ENCODE data around the gene SSH2. TPM values are rescaled to one million over a fixed set of nuclear protein-coding genes. Genes with fewer than 3 reads are reported as not detected.
"Not testable (repeated sequence)": the region's sequence is repeated elsewhere in the genome, so short reads cannot be mapped to it uniquely, and the experiment has no call there.

SSH2 gene
- total RNA-seq, 1 experiment from 2014 or later: 14.6 TPM

DNA sequence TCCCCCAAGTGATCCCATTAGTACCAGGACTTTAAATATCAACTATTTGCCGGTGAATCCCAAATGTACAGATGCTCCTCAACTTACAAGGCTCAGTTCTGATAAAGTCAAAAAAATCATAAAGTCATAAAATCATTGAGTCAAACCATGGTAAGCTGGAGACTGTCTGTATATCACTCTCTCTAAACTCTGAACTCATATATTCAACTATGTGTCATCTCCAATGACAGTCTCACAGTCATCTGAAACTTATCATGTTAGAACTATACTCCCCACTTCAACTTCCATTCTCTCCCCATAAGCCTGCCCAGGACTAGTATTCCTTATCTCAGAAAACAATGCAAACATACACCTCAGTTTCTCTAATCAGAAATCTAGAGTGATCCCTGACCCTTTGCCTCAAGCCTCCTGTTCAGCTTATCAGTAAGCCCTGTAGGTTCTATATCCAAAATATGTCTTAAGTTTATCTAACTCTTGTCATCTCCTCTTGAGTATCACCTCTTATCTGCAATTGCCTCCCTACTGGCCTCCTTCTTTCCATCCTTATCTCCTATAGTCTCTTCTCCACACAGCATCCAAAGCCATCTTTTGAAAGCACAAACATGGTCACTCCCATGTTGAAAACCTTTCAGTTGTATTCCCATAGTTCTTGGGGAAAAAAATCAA, 55.0 kb downstream of the SSH2 start:
- Histone ChIP-seq H3K27ac (ENCODE audit: insufficient read length, low read depth, low read length) (no peak overlapping the region), H4K20me1 (ENCODE audit: control insufficient read depth, insufficient read depth, insufficient read length) (no peaks in the 10 kb centered on the region)
- no peak overlapping the region for H3K4me3 Mint-ChIP-seq

DNA sequence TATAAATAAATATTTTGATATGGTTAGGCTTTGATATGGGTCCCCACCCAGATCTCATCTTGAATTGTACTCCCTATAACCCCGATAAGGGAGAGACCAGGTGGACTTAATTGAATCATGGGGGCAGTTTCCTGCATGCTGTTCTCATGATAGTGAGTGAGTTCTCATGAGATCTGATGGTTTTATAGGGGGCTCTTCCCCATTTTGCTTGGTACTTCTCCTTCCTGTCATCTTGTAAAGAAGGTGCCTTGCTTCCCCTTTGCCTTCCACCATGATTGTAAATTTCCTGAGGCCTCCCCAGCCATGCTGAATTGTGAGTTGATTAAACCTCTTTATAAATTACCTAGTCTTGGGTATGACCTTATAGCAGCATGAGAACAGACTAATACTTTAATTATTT, 55.7 kb downstream of the SSH2 start:
- not testable (repeated sequence) for H3T11ph ChIP-seq (ENCODE audit: low read length); H3K18ac ChIP-seq (ENCODE audit: insufficient read length, low read depth, low read length); H3K27ac ChIP-seq (ENCODE audit: insufficient read length, low read depth, low read length); H3K27me3 Mint-ChIP-seq (ENCODE audit: low read depth); H3K36me3 Mint-ChIP-seq (ENCODE audit: insufficient read depth in 1 of 3, low read depth in 3 of 3); H4K91ac ChIP-seq (ENCODE audit: insufficient read length, low read depth, low read length); H3K4me3 Mint-ChIP-seq; H3K4me2 ChIP-seq (ENCODE audit: insufficient read depth, insufficient read length, low read length); H2BK20ac ChIP-seq (ENCODE audit: low read depth, low read length, poor library complexity, severe bottlenecking); H3K4me1 Mint-ChIP-seq; H3K9me3 Mint-ChIP-seq; H3K79me1 ChIP-seq (ENCODE audit: insufficient read depth, low read depth, low read length, poor library complexity, severe bottlenecking); H3K14ac ChIP-seq (ENCODE audit: insufficient read depth, low read length); H4K20me1 ChIP-seq (ENCODE audit: control insufficient read depth, insufficient read depth, insufficient read length); H2BK5ac ChIP-seq (ENCODE audit: insufficient read length, low read length); H2BK12ac ChIP-seq (ENCODE audit: insufficient read length, low read depth, low read length); H4K8ac ChIP-seq (replicated peaks; ENCODE audit: insufficient read length, low read depth, low read length); DNase-seq; H3K23ac ChIP-seq (ENCODE audit: insufficient read length, low read depth, low read length); H3K56ac ChIP-seq (ENCODE audit: insufficient read length, low read depth, low read length); H3K9ac ChIP-seq (ENCODE audit: extremely low read depth, insufficient read length, low read length); H3K27me3 ChIP-seq (ENCODE audit: insufficient read depth, low read length); H3K79me2 ChIP-seq (ENCODE audit: insufficient read depth, low read length); H4K5ac ChIP-seq (ENCODE audit: insufficient read length, low read depth, low read length); H3K4ac ChIP-seq (ENCODE audit: low read depth, low read length); H3K9me3 ChIP-seq (ENCODE audit: control insufficient read depth, low read depth, low read length); H3K4me1 ChIP-seq (ENCODE audit: insufficient read depth, low read length); H2BK15ac ChIP-seq (ENCODE audit: low read depth, low read length); H2AK5ac ChIP-seq (ENCODE audit: insufficient read length, low read length); H2AFZ ChIP-seq (ENCODE audit: low read length); H3K27ac Mint-ChIP-seq; H2BK120ac ChIP-seq (ENCODE audit: low read depth, low read length, poor library complexity, severe bottlenecking); H3K23me2 ChIP-seq (ENCODE audit: insufficient read length, low read depth, low read length, poor library complexity, severe bottlenecking)
- WGBS (ENCODE audit: extremely low coverage, insufficient read length, low lambda C conversion rate): no CpG with 5 or more reads among the region's 1 CpG

More for the DNA sequence above, 55.0 kb downstream of the SSH2 start:
- no peaks in the 10 kb centered on the region; a peak in 1 of 5 replicates for H3K9me3 Mint-ChIP-seq
- Histone ChIP-seq H3K18ac (ENCODE audit: insufficient read length, low read depth, low read length) (no peak overlapping the region), H2BK5ac (ENCODE audit: insufficient read length, low read length) (no peak overlapping the region), H3K79me1 (ENCODE audit: insufficient read depth, low read depth, low read length, poor library complexity, severe bottlenecking) (no peaks in the 10 kb centered on the region), H2BK120ac (ENCODE audit: low read depth, low read length, poor library complexity, severe bottlenecking) (no peak overlapping the region), H2AK5ac (ENCODE audit: insufficient read length, low read length) (no peak overlapping the region), H3K27me3 (ENCODE audit: insufficient read depth, low read length) (no peaks in the 10 kb centered on the region), H2AFZ (ENCODE audit: low read length) (no peak overlapping the region), H3K56ac (ENCODE audit: insufficient read length, low read depth, low read length) (no peak overlapping the region), H4K8ac (replicated peaks; ENCODE audit: insufficient read length, low read depth, low read length) (no peak overlapping the region), H4K5ac (ENCODE audit: insufficient read length, low read depth, low read length) (no peak overlapping the region), H3K9ac (ENCODE audit: extremely low read depth, insufficient read length, low read length) (no peak overlapping the region), H2BK20ac (ENCODE audit: low read depth, low read length, poor library complexity, severe bottlenecking) (no peak overlapping the region), H3K4me1 (ENCODE audit: insufficient read depth, low read length) (no peaks in the 10 kb centered on the region), H3K4me2 (ENCODE audit: insufficient read depth, insufficient read length, low read length) (no peak overlapping the region), H4K91ac (ENCODE audit: insufficient read length, low read depth, low read length) (no peak overlapping the region), H3K4ac (ENCODE audit: low read depth, low read length) (no peak overlapping the region), H2BK15ac (ENCODE audit: low read depth, low read length) (no peak overlapping the region), H3K79me2 (ENCODE audit: insufficient read depth, low read length) (no peaks in the 10 kb centered on the region), H3T11ph (ENCODE audit: low read length) (no peak overlapping the region), H2BK12ac (ENCODE audit: insufficient read length, low read depth, low read length) (no peak overlapping the region), H3K9me3 (ENCODE audit: control insufficient read depth, low read depth, low read length) (no peaks in the 10 kb centered on the region), H3K23me2 (ENCODE audit: insufficient read length, low read depth, low read length, poor library complexity, severe bottlenecking) (no peaks in the 10 kb centered on the region), H3K23ac (ENCODE audit: insufficient read length, low read depth, low read length) (no peak overlapping the region), H3K14ac (ENCODE audit: insufficient read depth, low read length) (no peak overlapping the region)
- no CpG with 5 or more reads among the region's 1 CpG for WGBS (ENCODE audit: extremely low coverage, insufficient read length, low lambda C conversion rate)
- DNase-seq: no peak
- no peaks in the 10 kb centered on the region for H3K27me3 Mint-ChIP-seq (ENCODE audit: low read depth)
- H3K4me1 Mint-ChIP-seq: peaks cover 4 to 5% of the 10 kb centered on the region in 2 experiments
- no peaks in the 10 kb centered on the region for H3K36me3 Mint-ChIP-seq (ENCODE audit: insufficient read depth in 1 of 3, low read depth in 3 of 3)
- TF ChIP-seq, protein P1, sequence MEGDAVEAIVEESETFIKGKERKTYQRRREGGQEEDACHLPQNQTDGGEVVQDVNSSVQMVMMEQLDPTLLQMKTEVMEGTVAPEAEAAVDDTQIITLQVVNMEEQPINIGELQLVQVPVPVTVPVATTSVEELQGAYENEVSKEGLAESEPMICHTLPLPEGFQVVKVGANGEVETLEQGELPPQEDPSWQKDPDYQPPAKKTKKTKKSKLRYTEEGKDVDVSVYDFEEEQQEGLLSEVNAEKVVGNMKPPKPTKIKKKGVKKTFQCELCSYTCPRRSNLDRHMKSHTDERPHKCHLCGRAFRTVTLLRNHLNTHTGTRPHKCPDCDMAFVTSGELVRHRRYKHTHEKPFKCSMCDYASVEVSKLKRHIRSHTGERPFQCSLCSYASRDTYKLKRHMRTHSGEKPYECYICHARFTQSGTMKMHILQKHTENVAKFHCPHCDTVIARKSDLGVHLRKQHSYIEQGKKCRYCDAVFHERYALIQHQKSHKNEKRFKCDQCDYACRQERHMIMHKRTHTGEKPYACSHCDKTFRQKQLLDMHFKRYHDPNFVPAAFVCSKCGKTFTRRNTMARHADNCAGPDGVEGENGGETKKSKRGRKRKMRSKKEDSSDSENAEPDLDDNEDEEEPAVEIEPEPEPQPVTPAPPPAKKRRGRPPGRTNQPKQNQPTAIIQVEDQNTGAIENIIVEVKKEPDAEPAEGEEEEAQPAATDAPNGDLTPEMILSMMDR (conservative IDR thresholded peaks at IDR 0.05): no peak
- H3K27ac Mint-ChIP-seq: no peak overlapping the region

Data from H9 (cell line).